GM12864 (cell line): Measurements from ENCODE around the gene VANGL2.

Experiments
- DNase-seq: peaks from one replicate; pipeline ENCODE4 v3.0.0-alpha.2; 2011; ENCODE audit warnings: low read depth
- H3K4me3 ChIP-seq: 2 replicates; pipeline ENCODE4 v1.5.1; 2011; ENCODE audit warnings: mild to moderate bottlenecking, low read depth, low read length, control low read depth
- CTCF ChIP-seq: IDR thresholded peaks from 2 replicates; pipeline ENCODE4 v1.5.1; 2011; ENCODE audit warnings: low read depth, mild to moderate bottlenecking, moderate library complexity, low read length, control low read depth, inconsistent platforms; ENCODE audit errors: missing control alignments

Gene VANGL2

GRCh38 chr1:160455153-160455517 lies 54.8 kb downstream of the VANGL2 start:
- no peak for DNase-seq
- no peak overlapping the region for H3K4me3 ChIP-seq
- TF ChIP-seq CTCF, result no peak

- DNase-seq, result no peak
- TF ChIP-seq CTCF, result no peak
Observed at GRCh38 chr1:160459056-160459455, 58.7 kb downstream of the VANGL2 start.

GRCh38 chr1:160459687-160460086 lies 59.3 kb downstream of the VANGL2 start:
- TF ChIP-seq CTCF, result no peak
- no peak for DNase-seq
- H3K4me3 ChIP-seq, result no peak overlapping the region

More at GRCh38 chr1:160459056-160459455, 58.7 kb downstream of the VANGL2 start:
- no peak overlapping the region for H3K4me3 ChIP-seq

- H3K4me3 ChIP-seq, result no peak overlapping the region
- peak; percentile 41 for DNase-seq
- TF ChIP-seq CTCF, result no peak
Observed at GRCh38 chr1:160460214-160460642, 59.9 kb downstream of the VANGL2 start.

GRCh38 chr1:160460683-160461287 lies 60.4 kb downstream of the VANGL2 start:
- no peak for DNase-seq
- no peak overlapping the region for H3K4me3 ChIP-seq
- no peak for TF ChIP-seq CTCF

- H3K4me3 ChIP-seq, result no peak overlapping the region
- TF ChIP-seq CTCF, result no peak
- no peak for DNase-seq
Observed at GRCh38 chr1:160465123-160465522, 64.8 kb downstream of the VANGL2 start.

GRCh38 chr1:160466961-160467360 lies 66.6 kb downstream of the VANGL2 start:
- no peak overlapping the region for H3K4me3 ChIP-seq
- no peak for DNase-seq
- TF ChIP-seq CTCF, result no peak
